Activated T-cell treated with anti-CD3 and anti-CD28 coated beads for 1 hour (primary cell): ENCODE data around the gene PTPN1.
A peak's percentile ranks its signal among the peaks of the same experiment; 100 is the strongest.
"Not testable (repeated sequence)": the region's sequence is repeated elsewhere in the genome, so short reads cannot be mapped to it uniquely, and the experiment has no call there.

Experiments used
- DNase-seq: peaks from one replicate; pipeline ENCODE4 v3.0.0-alpha.2; 2020; ENCODE audit warnings: low read depth

Gene PTPN1

GRCh38 chr20:50509923-50510705, at the start of gene PTPN1:
TSS of gene PTPN1 (plus strand) at chr20:50510383. CDS start at chr20:50510528, 145 bp downstream.
- DNase-seq: peak; percentile 97

GRCh38 chr20:50460608-50461267, 49.4 kb upstream of the PTPN1 start:
- DNase-seq: peak; percentile 73

- no peak for DNase-seq
Measured at GRCh38 chr20:50462093-50462690, 48.0 kb upstream of the PTPN1 start.

- peak; percentile 30 for DNase-seq
Measured at GRCh38 chr20:50464026-50464724, 46.0 kb upstream of the PTPN1 start.

- DNase-seq: no peak
Measured at GRCh38 chr20:50464725-50465650, 45.2 kb upstream of the PTPN1 start.

- no peak for DNase-seq
Measured at GRCh38 chr20:50467174-50467573, 43.0 kb upstream of the PTPN1 start.

- DNase-seq: no peak
Measured at GRCh38 chr20:50467718-50468356, 42.3 kb upstream of the PTPN1 start.

- DNase-seq: no peak
Measured at GRCh38 chr20:50468378-50468798, 41.8 kb upstream of the PTPN1 start.

- no peak for DNase-seq
Measured at GRCh38 chr20:50469176-50469723, 40.9 kb upstream of the PTPN1 start.

- no peak for DNase-seq
Measured at GRCh38 chr20:50469796-50470195, 40.4 kb upstream of the PTPN1 start.

GRCh38 chr20:50470264-50470858, 39.8 kb upstream of the PTPN1 start:
- DNase-seq: no peak

GRCh38 chr20:50471231-50471630, 39.0 kb upstream of the PTPN1 start:
- no peak for DNase-seq

GRCh38 chr20:50472693-50473664, 37.2 kb upstream of the PTPN1 start:
- no peak for DNase-seq

- not testable (repeated sequence) for DNase-seq
Measured at GRCh38 chr20:50474356-50474755, 35.8 kb upstream of the PTPN1 start.

- no peak for DNase-seq
Measured at GRCh38 chr20:50475681-50476292, 34.4 kb upstream of the PTPN1 start.

GRCh38 chr20:50477239-50477872, 32.8 kb upstream of the PTPN1 start:
- no peak for DNase-seq

GRCh38 chr20:50478162-50478990, 31.8 kb upstream of the PTPN1 start:
- DNase-seq: peak; percentile 60
